ENCODE measurements around the gene CCSER1. TPM values are rescaled to one million over a fixed set of nuclear protein-coding genes. Genes with fewer than 3 reads are reported as not detected.
A peak's percentile ranks its signal among the peaks of the same experiment; 100 is the strongest.

The CCSER1 gene
- total RNA-seq, 1 donor from 2014 or later: 8.4 TPM

GRCh38 chr4:90126805-90127204 is 389 bp upstream of the CCSER1 start:
- no peak overlapping the region for H3K27ac ChIP-seq
- peak overlapping the region; percentile 65 for H3K4me3 ChIP-seq
- TF ChIP-seq CTCF (IDR thresholded peaks at IDR 0.05): no peak
- intact Hi-C loops (cut with DNase I): no loop called here
- DNase-seq (no peak), ATAC-seq (no peak)
- no peaks in the 10 kb centered on the region for H3K36me3 ChIP-seq
- H3K9me3 ChIP-seq: no peaks in the 10 kb centered on the region
- H3K4me1 ChIP-seq: peaks cover 10% of the 10 kb centered on the region
- no peaks in the 10 kb centered on the region for H3K27me3 ChIP-seq (ENCODE audit: low read depth)

GRCh38 chr4:90127706-90128345 is 632 bp downstream of the CCSER1 start:
- Histone ChIP-seq H3K4me1 (peaks cover 10% of the 10 kb centered on the region), H3K36me3 (no peaks in the 10 kb centered on the region), H3K27me3 (ENCODE audit: low read depth) (no peaks in the 10 kb centered on the region), H3K27ac (peak overlapping the region; percentile 74), H3K4me3 (peak overlapping the region; percentile 65), H3K9me3 (no peaks in the 10 kb centered on the region)
- intact Hi-C loops (cut with DNase I): no loop called here
- peak; percentile 79 to 84 for ATAC-seq
- no peak for TF ChIP-seq CTCF (IDR thresholded peaks at IDR 0.05)
- peak; percentile 50 for DNase-seq

GRCh38 chr4:90128961-90129495 is 1.8 kb downstream of the CCSER1 start:
- no peak for ATAC-seq
- no peaks in the 10 kb centered on the region for H3K36me3 ChIP-seq
- no peaks in the 10 kb centered on the region for H3K9me3 ChIP-seq
- H3K27me3 ChIP-seq (ENCODE audit: low read depth): no peaks in the 10 kb centered on the region
- DNase-seq: no peak
- H3K4me3 ChIP-seq: peak overlapping the region; percentile 65
- intact Hi-C loops (cut with DNase I): no loop called here
- peaks cover 10% of the 10 kb centered on the region for H3K4me1 ChIP-seq
- TF ChIP-seq CTCF (IDR thresholded peaks at IDR 0.05): no peak
- H3K27ac ChIP-seq: peak overlapping the region; percentile 74

- Histone ChIP-seq H3K4me3 (no peak overlapping the region), H3K36me3 (no peaks in the 10 kb centered on the region), H3K4me1 (peaks cover 10% of the 10 kb centered on the region), H3K27me3 (ENCODE audit: low read depth) (no peaks in the 10 kb centered on the region), H3K27ac (no peak overlapping the region), H3K9me3 (no peaks in the 10 kb centered on the region)
- intact Hi-C loops (cut with DNase I): no loop called here
- TF ChIP-seq CTCF (IDR thresholded peaks at IDR 0.05): no peak
- DNase-seq (no peak), ATAC-seq (no peak)
Observed at GRCh38 chr4:90130076-90130475, 2.9 kb downstream of the CCSER1 start.

- Histone ChIP-seq H3K27me3 (ENCODE audit: low read depth) (no peaks in the 10 kb centered on the region), H3K9me3 (no peaks in the 10 kb centered on the region), H3K4me3 (no peak overlapping the region), H3K36me3 (no peaks in the 10 kb centered on the region), H3K4me1 (no peaks in the 10 kb centered on the region), H3K27ac (no peak overlapping the region)
- DNase-seq: no peak
- TF ChIP-seq CTCF (IDR thresholded peaks at IDR 0.05): no peak
- intact Hi-C loops (cut with DNase I): no loop called here
- ATAC-seq: no peak
Observed at GRCh38 chr4:90137555-90137954, 10.4 kb downstream of the CCSER1 start.
